Erythroblast (primary cell): Measurements from ENCODE around the gene BAG3.
A peak's percentile ranks its signal among the peaks of the same experiment; 100 is the strongest.

Source experiments
- DNase-seq, 2 experiments: peaks; one replicate each; lab custom pipeline; 2025; lab: John Stamatoyannopoulos, UW
- GATA1 ChIP-seq: IDR thresholded peaks from 2 replicates; pipeline ENCODE4 v1.6.1; 2011; ENCODE audit warnings: low read depth, mild to moderate bottlenecking, control low read depth, low read length, moderate library complexity
- POLR2A ChIP-seq: IDR thresholded peaks from 2 replicates; pipeline ENCODE4 v1.6.1; 2011; ENCODE audit warnings: mild to moderate bottlenecking, low read length

Gene BAG3

GRCh38 chr10:119680050-119680449, 28.9 kb downstream of the BAG3 start:
- TF ChIP-seq GATA1, result no peak
- no peak for TF ChIP-seq POLR2A
- no peak for DNase-seq

DNA sequence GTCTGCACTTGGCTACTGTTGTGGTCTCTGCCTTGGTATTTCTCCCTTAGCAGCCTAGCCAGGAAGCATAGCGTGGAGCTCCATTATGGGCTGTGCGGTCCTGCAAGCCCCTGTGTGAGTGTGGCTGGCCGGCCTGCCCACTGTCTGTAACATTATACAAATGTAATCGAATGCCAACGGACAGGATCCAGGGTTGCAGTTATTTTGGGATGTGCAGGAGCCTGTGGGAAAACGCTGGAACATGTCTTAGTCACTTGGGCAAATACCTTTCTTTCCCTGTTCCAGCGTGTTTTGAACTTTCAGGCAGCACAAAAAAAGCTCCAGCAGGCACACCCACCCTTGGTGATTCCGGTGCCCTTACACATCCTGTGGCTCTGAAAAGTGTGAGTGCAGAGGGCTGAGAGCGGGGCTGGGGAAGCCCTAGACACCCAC, 29.5 kb downstream of the BAG3 start:
- no peak for DNase-seq

GRCh38 chr10:119686465-119687191, 35.4 kb downstream of the BAG3 start:
- TF ChIP-seq GATA1, result no peak
- TF ChIP-seq POLR2A, result no peak
- DNase-seq, result peak; percentile 71 to 85

More for the DNA sequence above, 29.5 kb downstream of the BAG3 start:
- TF ChIP-seq POLR2A, result no peak
- TF ChIP-seq GATA1, result no peak

DNA sequence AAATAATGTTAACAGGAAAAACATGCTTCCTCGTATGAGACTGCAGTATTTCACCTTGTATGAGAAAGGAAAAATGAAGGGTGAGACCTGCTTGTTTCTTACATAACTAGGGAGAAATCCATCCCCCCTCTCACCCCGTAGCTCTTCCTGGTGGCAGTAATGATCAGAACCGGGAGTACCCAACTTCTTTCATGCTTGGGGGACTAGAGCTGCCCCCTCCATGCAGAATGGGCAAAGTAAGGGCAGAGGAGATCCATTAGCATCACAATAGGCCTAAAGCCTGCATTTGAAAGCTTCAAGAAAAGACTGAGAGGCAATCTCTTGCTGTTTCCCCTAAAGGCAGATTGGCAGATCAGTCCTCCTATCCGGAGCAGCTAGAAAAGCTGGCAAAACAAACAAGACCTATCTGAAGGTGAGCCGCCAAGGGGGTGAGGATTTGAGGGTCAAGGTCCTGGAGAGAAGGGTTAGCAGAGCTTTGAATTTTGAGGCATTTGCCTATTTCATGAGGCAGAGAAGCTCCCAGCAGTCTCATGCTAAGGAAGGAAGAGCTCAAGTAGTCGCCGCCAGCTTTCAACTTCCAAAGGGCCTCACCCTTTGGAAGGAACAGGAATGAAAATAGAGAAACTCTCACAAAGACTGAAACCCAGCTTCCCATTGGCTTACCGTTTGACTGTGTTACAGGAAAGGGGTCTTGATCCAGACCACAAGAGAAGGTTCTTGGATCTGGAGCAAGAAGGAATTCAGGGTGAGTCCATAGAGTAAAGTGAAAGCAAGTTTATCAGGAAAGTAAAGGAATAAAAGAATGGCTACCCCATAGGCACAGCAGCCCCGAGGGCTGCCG, 36.2 kb downstream of the BAG3 start:
- DNase-seq, result no peak
- TF ChIP-seq GATA1, result no peak
- TF ChIP-seq POLR2A, result no peak

- TF ChIP-seq POLR2A, result no peak
- no peak for TF ChIP-seq GATA1
- peak in 1 of 2 experiments; percentile 17 for DNase-seq
These were observed 36.9 kb downstream of the BAG3 start for GRCh38 chr10:119688033-119688508.

DNA sequence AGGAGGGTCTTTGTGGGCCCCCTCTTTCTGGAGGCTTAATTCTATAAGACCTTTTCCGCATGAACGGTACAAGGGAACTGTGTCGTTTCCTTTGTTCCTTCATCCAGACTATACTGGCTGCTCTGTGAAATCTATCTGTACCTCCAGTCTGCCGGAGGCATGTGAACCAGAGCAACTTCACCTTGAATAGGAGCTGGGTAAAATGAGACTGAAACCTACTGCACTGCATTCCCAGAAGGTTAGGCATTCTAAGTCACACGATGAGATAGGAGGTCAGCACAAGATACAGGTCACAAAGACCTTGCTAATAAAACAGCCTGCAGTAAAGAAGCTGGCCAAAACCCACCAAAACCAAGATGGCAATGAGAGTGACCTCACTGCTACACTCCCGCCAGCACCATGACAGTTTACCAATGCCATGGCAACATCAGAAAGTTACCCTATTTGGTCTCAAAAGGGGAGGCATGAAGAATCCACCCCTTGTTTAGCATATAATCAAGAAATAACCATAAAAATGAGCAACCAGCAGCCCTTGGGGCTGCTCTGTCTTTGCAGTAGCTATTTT, 37.9 kb downstream of the BAG3 start:
- TF ChIP-seq GATA1, result no peak
- no peak for TF ChIP-seq POLR2A

GRCh38 chr10:119691726-119692125, 40.5 kb downstream of the BAG3 start:
- DNase-seq, result peak; percentile 59 to 79

More for the DNA sequence above, 37.9 kb downstream of the BAG3 start:
- DNase-seq, result no peak

DNA sequence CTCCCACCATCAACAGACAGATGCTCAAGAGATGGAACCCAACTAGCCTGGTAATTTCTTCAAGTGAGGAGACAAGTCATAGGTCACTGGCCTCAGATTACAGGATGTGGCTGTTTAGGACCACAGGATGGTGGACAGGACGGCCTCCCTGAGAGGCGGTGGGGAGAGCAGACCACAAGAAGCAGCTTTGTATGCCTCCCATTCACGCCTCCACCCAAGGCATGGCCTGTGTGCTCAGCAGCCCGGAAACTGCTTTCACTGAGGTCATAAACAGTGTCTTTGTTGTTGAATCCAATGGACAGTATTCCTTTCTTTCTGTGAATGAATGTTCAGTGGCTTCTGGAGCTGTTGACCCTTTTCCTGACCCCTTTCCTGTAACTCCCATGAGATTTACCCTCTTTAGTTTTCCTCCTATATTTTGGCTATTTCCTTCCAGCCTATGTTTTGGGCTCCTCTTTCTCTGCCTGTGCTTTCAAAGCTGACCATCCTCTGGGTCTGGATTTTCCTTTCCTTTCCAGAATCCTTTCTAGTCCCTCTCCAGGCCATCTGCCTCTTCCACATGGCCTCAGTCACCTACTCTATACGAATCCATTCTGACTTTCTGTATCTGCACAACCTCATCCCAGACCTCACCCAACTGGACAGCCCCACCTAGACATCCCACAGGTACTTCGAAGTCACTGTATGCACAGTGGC, 42.2 kb downstream of the BAG3 start:
- DNase-seq, result no peak
- no peak for TF ChIP-seq POLR2A
- TF ChIP-seq GATA1, result no peak

More at GRCh38 chr10:119691726-119692125, 40.5 kb downstream of the BAG3 start:
- TF ChIP-seq POLR2A (no peak), GATA1 (no peak)

- no peak for TF ChIP-seq POLR2A
- no peak for DNase-seq
These were observed 43.4 kb downstream of the BAG3 start for GRCh38 chr10:119694608-119695007.

DNA sequence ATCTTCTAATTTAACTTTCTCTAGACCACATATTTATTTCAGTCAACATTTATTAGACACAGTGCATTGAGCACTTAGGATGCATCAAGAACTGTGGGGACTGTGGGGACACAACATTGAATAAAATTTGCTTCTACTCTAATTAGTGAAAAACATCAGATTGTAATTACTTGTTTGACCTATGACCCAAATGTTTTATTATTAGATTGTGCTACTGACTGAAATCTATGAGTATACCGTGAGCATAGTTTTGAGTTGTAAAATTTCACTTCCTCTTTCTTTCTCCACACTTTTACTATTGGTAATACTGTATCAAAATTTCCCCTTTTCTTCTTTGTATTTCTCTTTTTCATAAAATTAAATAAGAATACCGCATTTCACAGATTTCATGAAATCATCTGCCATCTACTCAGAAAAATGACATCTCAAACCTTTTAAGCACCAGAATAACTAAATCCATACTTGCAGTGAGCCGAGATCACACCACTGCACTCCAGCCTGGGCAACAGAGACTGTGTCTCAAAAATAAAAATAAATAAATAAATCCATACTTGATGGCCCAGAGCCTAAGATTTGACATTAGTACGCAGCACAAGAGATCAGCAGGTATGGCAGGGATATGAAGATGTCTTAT, 49.3 kb downstream of the BAG3 start:
- DNase-seq, result no peak
- no peak for TF ChIP-seq GATA1
- TF ChIP-seq POLR2A, result no peak

- DNase-seq, result no peak
- TF ChIP-seq POLR2A (no peak), GATA1 (no peak)
These were observed 50.7 kb downstream of the BAG3 start for GRCh38 chr10:119701861-119702260.

- TF ChIP-seq POLR2A (no peak), GATA1 (no peak)
- DNase-seq, result no peak
These were observed 51.4 kb downstream of the BAG3 start for GRCh38 chr10:119702583-119702982.

DNA sequence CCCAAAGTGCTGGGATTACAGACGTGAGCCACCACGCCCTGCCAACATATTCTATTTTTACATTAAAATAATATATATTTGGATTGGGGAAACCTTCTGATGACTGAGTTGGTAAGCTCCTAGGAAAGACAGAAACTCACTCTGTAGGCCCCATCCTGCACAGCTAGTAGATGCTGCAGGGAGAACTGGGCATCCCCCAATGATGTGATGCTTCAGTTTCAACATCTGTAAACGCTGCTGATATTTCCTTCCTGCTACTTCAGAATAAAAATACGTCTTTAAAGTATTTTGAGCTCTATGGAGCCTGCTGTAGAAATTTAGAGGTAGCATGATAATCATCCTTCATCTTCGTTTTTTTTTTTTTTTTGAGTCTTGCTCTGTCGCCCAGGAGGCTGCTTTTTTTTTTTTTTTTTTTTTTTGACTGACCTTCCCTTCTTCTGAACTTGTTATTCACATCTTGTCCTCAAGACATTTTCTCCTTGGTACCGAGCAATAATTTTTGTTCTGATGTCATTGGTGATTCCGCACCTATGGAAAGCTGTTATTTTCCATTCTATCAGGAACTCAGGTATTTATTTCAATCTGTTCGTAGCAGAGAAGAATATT, 52.8 kb downstream of the BAG3 start:
- DNase-seq, result no peak
- no peak for TF ChIP-seq GATA1
- no peak for TF ChIP-seq POLR2A
